ENCODE results near the gene UBFD1. TPM values are rescaled to one million over a fixed set of nuclear protein-coding genes. Genes with fewer than 3 reads are reported as not detected.
"Not testable (repeated sequence)": the region's sequence is repeated elsewhere in the genome, so short reads cannot be mapped to it uniquely, and the experiment has no call there.

Gene UBFD1
- total RNA-seq, 4 donors from 2014 or later, result 75.0 to 147 (median 127) TPM

DNA sequence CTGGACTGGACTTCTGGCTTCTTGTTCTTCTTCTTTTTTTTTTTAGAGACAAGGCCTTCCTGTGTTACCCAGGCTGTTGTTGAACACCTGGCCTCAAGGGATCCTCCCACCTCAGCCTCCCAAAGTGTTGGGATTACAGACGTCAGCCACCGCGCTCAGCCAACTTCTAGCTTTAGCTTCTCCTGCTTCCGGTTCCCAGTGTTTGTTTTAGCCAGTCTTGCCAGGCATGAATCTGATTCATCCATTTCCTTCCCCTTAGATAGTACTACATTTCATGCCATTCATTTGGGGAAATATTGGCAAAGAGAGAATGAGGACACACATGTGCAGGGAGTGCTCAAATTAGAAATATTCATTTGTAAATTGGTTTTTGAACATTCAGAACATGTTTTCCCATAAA lies 50.7 kb downstream of the UBFD1 start:
- Histone ChIP-seq H3K36me3 (peaks cover 6 to 11% of the 10 kb centered on the region in 2 donors), H3K27ac (no peak overlapping the region), H3K4me3 (replicated peaks in 1 of 3) (no peak overlapping the region), H3K4me1 (no peaks in the 10 kb centered on the region), H3K27me3 (no peaks in the 10 kb centered on the region), H3K9me3 (no peaks in the 10 kb centered on the region)
- intact Hi-C loops (cut with DNase I), result no loop called here
- DNase-seq, result no peak
- WGBS, 2 donors, result 69 to 72% methylated on average over 4 of the region's 4 CpGs
- TF ChIP-seq, protein P1, sequence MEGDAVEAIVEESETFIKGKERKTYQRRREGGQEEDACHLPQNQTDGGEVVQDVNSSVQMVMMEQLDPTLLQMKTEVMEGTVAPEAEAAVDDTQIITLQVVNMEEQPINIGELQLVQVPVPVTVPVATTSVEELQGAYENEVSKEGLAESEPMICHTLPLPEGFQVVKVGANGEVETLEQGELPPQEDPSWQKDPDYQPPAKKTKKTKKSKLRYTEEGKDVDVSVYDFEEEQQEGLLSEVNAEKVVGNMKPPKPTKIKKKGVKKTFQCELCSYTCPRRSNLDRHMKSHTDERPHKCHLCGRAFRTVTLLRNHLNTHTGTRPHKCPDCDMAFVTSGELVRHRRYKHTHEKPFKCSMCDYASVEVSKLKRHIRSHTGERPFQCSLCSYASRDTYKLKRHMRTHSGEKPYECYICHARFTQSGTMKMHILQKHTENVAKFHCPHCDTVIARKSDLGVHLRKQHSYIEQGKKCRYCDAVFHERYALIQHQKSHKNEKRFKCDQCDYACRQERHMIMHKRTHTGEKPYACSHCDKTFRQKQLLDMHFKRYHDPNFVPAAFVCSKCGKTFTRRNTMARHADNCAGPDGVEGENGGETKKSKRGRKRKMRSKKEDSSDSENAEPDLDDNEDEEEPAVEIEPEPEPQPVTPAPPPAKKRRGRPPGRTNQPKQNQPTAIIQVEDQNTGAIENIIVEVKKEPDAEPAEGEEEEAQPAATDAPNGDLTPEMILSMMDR (IDR thresholded peaks at IDR 0.05), result no peak
- no peak for TF ChIP-seq POLR2A (IDR thresholded peaks at IDR 0.05)

DNA sequence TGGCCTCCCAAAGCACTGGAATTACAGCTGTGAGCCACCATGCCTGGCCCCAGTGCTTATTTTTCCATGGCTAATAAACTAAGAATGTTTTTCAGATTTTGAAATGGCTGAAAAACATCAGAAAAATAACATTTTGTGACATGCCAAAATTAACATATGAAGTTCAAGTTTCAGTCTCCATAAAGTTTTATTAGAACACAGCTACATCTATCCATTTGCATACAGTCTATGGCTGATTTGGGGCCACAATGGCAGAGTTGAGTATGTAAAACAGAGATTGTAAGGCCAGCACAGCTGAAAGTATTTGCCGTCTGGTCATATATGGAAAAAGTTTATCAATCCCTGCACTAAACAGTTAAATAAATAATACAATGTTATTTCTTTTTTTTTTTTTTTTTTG lies 52.4 kb downstream of the UBFD1 start:
- H3K36me3 ChIP-seq, result peaks cover 6 to 11% of the 10 kb centered on the region in 2 donors
- WGBS, 2 donors, result 97 to 98% methylated on average over 1 of the region's 1 CpG
- intact Hi-C loops (cut with DNase I), result no loop called here

DNA sequence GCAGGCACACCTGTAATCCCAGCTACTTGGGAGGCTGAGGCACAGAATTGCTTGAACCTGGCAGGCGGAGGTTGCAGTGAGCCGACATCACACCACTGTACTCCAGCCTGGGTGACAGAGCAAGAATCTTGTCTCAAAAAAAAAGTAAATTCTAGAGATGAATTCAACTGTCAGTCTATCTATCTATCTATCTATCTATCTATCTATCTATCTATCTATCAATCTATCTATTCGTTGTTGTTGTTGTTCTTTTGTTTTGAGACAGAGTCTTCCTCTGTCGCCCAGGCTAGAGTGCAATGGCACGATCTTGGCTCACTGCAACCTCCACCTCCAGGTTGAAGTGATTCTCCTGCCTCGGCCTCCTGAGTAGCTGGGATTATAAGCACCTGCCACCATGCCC lies 53.4 kb downstream of the UBFD1 start:
- H3K36me3 ChIP-seq; DNase-seq; H3K4me3 ChIP-seq (replicated peaks in 1 of 3); H3K9me3 ChIP-seq; H3K4me1 ChIP-seq; H3K27me3 ChIP-seq; H3K27ac ChIP-seq; intact Hi-C loops (cut with DNase I): not testable (repeated sequence)
- WGBS, 2 donors, result 97% methylated on average over 6 of the region's 6 CpGs

More for the DNA sequence above, 52.4 kb downstream of the UBFD1 start:
- Histone ChIP-seq H3K27ac (no peak overlapping the region), H3K4me3 (replicated peaks in 1 of 3) (no peak overlapping the region), H3K4me1 (no peaks in the 10 kb centered on the region), H3K9me3 (no peaks in the 10 kb centered on the region), H3K27me3 (no peaks in the 10 kb centered on the region)
- TF ChIP-seq POLR2A (IDR thresholded peaks at IDR 0.05), result no peak
- TF ChIP-seq, protein P1 (IDR thresholded peaks at IDR 0.05), result no peak
- no peak for DNase-seq

DNA sequence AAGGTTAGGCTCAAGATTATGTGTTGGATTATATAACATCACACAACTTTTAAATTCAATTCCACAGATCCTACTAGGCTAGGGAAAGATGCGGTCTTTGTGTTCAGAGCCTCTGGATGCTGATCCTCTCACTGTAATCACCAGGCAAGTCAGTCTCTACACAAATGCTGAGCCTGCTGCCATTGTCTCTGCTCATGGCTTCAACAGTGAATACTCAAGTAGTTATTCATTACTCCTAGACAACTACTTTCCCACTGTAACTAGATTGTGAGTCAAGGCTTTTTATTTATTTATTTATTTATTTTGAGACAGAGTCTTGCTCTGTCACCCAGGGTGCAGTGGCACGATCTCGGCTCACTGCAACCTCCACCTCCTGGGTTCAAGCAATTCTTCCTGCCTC lies 54.4 kb downstream of the UBFD1 start:
- Histone ChIP-seq H3K27ac (no peak overlapping the region), H3K9me3 (no peaks in the 10 kb centered on the region), H3K4me1 (no peaks in the 10 kb centered on the region), H3K36me3 (peaks cover 0 to 5% of the 10 kb centered on the region in 2 donors), H3K4me3 (replicated peaks in 1 of 3) (no peak overlapping the region), H3K27me3 (no peaks in the 10 kb centered on the region)
- TF ChIP-seq POLR2A (IDR thresholded peaks at IDR 0.05), result no peak
- TF ChIP-seq, protein P1 (IDR thresholded peaks at IDR 0.05), result no peak
- DNase-seq, result no peak
- intact Hi-C loops (cut with DNase I), result no loop called here
- 100% methylated on average over 3 of the region's 3 CpGs for WGBS, 2 donors

DNA sequence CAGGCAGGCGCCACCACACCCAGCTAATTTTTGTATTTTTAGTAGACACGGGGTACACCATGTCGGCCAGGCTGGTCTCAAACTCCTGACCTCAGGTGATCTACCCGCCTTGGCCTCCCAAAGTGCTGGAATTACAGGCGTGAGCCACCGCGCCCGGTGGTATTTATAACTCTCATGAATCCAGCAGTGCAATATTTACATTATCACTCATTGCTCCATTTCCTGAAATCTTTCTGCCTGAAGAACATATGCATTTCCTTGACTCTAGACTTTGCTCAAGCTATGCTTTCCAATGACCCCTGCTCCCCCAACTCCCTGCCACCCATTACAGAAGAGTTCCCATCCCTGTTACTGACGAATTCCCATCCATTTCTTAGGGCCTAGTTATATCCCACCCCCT lies 58.3 kb downstream of the UBFD1 start:
- Histone ChIP-seq H3K36me3 (peaks cover 5 to 30% of the 10 kb centered on the region in 2 donors), H3K27ac (no peak overlapping the region), H3K4me3 (replicated peaks in 1 of 3) (no peak overlapping the region), H3K27me3 (no peaks in the 10 kb centered on the region), H3K4me1 (no peaks in the 10 kb centered on the region), H3K9me3 (no peaks in the 10 kb centered on the region)
- intact Hi-C loops (cut with DNase I), result no loop called here
- no peak for DNase-seq
- WGBS, 2 donors, result 98 to 99% methylated on average over 9 of the region's 9 CpGs
- TF ChIP-seq, protein P1 (IDR thresholded peaks at IDR 0.05), result no peak
- TF ChIP-seq POLR2A (IDR thresholded peaks at IDR 0.05), result no peak

Other genes with a start within 250 kb of the UBFD1 start
- 10 to 100 TPM; 27.5 to 35.1 (median 30.8) TPM for gene COG7, start 104.5 kb upstream of the UBFD1 start, total RNA-seq
- 100 to 1,000 TPM; 103 to 190 (median 159) TPM for gene GGA2, start 47.2 kb upstream of the UBFD1 start, total RNA-seq
- 10 to 100 TPM; 30.9 to 54.4 (median 50.7) TPM for gene EARS2, start 377 bp upstream of the UBFD1 start, total RNA-seq
- 100 to 1,000 TPM in 2 of 4 donors, 10 to 100 TPM in 2; 68.5 to 135 (median 95.1) TPM for gene NDUFAB1, start 38.6 kb downstream of the UBFD1 start, total RNA-seq
- gene PALB2, start 83.6 kb downstream of the UBFD1 start, total RNA-seq, result 10 to 100 TPM; 10.8 to 17.2 (median 14.0) TPM
- gene DCTN5, start 83.7 kb downstream of the UBFD1 start, total RNA-seq, result 10 to 100 TPM; 24.1 to 51.1 (median 47.6) TPM
- 1 to 10 TPM in 3 of 4 donors, under 1 TPM in 1; 0.88 to 2.7 (median 1.6) TPM for gene PLK1, start 121.2 kb downstream of the UBFD1 start, total RNA-seq
- not detected for gene ERN2, start 155.5 kb downstream of the UBFD1 start, total RNA-seq
- not detected for gene CHP2, start 197.3 kb downstream of the UBFD1 start, total RNA-seq